AG09309 (cell line): ENCODE results near the gene RCSD1.

Source experiments
- DNase-seq: peaks from one replicate; pipeline ENCODE4 v3.0.0-alpha.2; 2010; ENCODE audit warnings: low read depth
- H3K4me3 ChIP-seq: 2 replicates; pipeline ENCODE4 v1.5.1; 2011; ENCODE audit warnings: mild to moderate bottlenecking, low read depth, low read length, moderate library complexity; ENCODE audit not compliant: control insufficient read depth
- TF ChIP-seq, protein P1 (sequence below): IDR thresholded peaks from 2 replicates; pipeline ENCODE4 v1.5.1; 2011; ENCODE audit warnings: mild to moderate bottlenecking, low read depth, low read length, inconsistent platforms; ENCODE audit not compliant: insufficient read depth, control insufficient read depth; ENCODE audit errors: missing control alignments

Gene RCSD1

DNA sequence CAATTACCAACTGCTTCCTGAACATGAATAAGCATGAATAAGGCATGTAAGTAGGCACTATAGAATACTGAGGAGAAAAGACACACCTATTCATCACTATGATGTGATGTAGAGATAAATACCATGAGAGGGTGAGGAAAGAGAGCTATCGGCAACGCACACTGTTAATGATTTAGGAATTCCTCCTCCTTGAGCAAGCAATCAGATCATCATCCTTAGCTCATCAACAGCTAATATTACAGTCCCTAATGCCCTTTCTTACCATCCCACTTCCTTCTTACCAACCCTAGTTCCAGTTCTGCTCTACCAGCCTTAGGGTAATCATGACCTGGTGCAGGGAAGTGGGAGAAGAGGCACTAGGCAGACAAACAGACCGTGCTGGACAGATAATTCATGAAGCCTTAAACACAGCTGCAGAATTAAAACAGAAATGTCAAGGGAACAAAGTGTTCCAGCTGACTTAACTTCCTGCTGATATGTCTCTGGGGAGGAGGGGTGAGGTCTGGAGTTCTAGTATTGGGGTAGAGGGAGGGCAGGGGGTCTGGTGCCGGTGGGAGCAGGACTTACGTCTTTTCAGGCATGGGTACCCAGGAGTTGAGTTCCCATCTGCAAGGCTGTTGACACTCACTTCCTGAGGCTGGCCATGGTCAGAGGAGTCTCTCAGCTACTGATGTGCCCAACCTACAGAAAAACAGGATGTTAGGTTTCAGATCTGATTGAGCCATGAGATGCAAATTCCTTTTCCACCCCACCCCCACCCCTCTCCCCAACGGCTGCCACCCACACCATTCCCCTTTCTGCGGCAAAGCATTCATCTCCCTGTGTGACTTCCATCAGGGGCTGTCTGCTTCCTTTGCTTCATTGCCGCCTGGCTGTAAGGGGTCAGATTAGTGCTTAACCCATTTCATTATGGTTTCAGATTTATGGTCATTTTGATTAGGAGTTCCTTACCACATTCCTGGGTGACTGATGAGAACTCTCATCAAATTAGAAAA is 12.6 kb upstream of the RCSD1 start:
- no peak overlapping the region for H3K4me3 ChIP-seq
- TF ChIP-seq, protein P1, sequence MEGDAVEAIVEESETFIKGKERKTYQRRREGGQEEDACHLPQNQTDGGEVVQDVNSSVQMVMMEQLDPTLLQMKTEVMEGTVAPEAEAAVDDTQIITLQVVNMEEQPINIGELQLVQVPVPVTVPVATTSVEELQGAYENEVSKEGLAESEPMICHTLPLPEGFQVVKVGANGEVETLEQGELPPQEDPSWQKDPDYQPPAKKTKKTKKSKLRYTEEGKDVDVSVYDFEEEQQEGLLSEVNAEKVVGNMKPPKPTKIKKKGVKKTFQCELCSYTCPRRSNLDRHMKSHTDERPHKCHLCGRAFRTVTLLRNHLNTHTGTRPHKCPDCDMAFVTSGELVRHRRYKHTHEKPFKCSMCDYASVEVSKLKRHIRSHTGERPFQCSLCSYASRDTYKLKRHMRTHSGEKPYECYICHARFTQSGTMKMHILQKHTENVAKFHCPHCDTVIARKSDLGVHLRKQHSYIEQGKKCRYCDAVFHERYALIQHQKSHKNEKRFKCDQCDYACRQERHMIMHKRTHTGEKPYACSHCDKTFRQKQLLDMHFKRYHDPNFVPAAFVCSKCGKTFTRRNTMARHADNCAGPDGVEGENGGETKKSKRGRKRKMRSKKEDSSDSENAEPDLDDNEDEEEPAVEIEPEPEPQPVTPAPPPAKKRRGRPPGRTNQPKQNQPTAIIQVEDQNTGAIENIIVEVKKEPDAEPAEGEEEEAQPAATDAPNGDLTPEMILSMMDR = no peak
- no peak for DNase-seq

DNA sequence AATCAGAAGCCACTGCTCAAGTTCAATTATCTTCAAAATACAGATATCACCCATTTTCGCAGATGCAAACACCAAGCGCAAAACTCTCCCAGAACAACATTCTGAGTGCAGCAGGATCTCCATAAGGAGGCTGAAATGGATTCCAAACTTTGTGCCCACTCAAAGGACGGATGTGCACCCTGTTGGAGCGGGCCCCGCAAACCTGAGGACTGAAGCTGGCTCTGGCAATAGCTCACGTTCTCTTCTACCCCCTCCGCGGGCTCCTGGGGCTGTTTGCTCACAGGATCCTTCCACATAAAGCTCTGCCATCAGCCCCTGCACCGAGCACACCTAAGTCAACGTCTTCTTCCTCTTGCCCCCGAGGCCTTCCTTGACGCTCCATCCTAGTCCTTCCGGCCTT is 11.7 kb upstream of the RCSD1 start:
- TF ChIP-seq, protein P1 = no peak
- H3K4me3 ChIP-seq = no peak overlapping the region
- DNase-seq = no peak

DNA sequence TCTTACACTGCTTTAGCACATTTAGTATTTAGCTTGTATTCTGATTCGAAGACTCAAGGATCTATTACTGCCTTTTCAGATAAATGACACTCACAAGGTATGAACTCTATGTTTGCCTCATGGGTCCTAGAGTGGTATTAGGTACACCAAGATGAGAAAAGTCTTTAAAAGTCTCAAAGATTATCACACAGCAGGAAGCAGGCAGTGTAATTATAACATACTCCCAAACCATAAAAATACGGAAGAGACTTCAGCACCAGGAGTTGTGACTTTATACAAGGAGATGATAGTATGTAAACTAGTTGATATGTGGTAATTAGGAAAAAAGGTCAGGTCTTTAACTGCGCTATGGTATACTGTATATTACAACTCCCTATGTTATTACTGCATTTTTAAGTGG is 11.2 kb upstream of the RCSD1 start:
- no peak for DNase-seq
- TF ChIP-seq, protein P1 = no peak
- no peak overlapping the region for H3K4me3 ChIP-seq

DNA sequence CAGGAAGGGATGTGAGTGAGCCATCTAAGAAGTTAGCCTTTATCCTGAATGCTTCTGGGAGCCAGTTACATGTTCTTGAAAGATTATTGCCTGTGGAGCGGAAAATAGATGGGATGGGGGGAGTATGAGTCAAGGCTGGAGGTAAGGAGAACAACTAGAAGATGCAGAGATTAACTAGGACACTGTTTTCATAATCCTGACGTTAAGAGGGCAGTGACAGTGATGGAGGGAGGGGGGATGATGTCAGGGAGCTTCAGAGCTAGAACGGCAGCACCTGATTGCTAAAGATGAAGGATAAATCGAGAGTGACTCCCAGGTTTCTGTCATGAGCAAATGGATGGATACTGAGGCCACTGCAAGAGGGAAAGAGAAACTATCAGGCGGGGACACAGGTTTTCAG is 10.0 kb upstream of the RCSD1 start:
- no peak overlapping the region for H3K4me3 ChIP-seq
- DNase-seq = no peak
- TF ChIP-seq, protein P1 = no peak

DNA sequence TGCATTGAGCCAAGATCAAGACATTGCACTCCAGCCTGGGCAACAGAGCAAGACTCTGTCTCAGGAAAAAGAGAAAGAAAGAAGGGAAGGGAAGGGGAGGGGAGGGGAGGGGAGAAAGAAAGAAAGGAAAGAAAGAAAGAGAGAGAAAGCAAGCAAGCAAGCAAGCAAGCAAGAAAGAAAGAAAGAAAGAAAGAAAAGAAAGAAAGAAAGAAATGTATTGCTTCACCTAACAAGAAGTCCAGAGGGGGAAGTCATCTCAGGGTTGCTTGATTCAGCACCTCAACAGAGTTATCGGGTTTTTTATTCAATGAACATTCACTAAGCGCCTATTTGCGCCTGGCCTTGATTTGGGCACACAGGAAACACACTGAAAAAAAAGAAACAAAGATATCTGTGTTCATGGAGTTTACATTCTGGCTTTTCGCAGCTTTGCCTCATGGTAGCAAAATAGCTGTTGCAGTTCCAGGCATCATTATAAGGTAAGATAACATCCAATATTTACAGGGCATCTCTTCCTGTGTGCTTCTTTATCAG is 8.2 kb upstream of the RCSD1 start:
- no peak for DNase-seq
- TF ChIP-seq, protein P1 = no peak
- H3K4me3 ChIP-seq = no peak overlapping the region

DNA sequence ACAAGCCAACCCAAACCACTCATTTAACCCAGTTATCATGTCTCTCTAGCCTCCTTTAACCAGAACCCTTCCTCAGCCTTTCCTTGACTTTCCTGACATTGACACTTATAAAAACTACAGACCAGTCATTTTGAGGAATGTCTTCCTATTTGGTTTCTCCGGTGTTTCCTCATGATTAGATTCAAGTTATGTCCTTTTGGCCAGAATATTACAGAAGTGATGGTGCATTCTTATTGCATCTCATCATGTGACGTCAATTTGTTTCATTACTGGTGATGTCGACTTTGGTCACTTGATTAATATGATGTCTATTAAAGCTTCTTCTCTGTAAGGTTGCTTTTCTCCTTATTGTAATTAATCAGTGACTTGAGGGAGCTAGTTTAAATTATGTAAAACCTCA is 6.1 kb upstream of the RCSD1 start:
- TF ChIP-seq, protein P1 = no peak
- no peak overlapping the region for H3K4me3 ChIP-seq
- no peak for DNase-seq
